ENCODE measurements around the gene LINGO4.

DNA sequence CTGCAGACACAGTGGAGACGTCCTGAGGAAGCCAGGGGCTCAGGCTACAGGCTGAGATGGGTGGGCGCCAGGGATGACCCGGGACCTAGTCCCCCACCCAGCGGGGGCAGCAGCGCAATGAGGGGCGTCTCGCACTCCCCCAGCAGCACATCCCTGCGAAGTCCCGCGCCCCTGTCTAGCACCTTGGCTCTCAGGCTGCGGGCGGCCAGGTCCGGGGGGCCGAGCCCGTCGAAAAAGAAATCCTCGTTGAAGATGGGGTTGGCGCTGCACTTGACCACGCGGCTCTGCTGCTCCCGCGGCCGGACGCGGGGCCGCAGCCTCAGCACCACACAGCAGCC lies 32.6 kb upstream of the LINGO4 start:
- TF ChIP-seq, protein P1, sequence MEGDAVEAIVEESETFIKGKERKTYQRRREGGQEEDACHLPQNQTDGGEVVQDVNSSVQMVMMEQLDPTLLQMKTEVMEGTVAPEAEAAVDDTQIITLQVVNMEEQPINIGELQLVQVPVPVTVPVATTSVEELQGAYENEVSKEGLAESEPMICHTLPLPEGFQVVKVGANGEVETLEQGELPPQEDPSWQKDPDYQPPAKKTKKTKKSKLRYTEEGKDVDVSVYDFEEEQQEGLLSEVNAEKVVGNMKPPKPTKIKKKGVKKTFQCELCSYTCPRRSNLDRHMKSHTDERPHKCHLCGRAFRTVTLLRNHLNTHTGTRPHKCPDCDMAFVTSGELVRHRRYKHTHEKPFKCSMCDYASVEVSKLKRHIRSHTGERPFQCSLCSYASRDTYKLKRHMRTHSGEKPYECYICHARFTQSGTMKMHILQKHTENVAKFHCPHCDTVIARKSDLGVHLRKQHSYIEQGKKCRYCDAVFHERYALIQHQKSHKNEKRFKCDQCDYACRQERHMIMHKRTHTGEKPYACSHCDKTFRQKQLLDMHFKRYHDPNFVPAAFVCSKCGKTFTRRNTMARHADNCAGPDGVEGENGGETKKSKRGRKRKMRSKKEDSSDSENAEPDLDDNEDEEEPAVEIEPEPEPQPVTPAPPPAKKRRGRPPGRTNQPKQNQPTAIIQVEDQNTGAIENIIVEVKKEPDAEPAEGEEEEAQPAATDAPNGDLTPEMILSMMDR (IDR thresholded peaks at IDR 0.05), result no peak
- TF ChIP-seq POLR2A (IDR thresholded peaks at IDR 0.05), result no peak
